Esophagus muscularis mucosa (tissue), 4 donors: Measurements from ENCODE around the gene MAS1L.

Experiments
- CTCF ChIP-seq, 3 experiments: fragments of 200-600 bp in 2 of 3; fragments of 450-650 bp in 1 of 3; sonication (generic) in 2 of 3; IDR thresholded peaks; one replicate each; pipeline ENCODE4 v1.5.1; 2017 to 2019; ENCODE audit warnings: antibody characterized with exemption in 3 of 3, mild to moderate bottlenecking in 2 of 3, moderate library complexity in 1 of 3
- EP300 ChIP-seq: sonication (generic); formaldehyde crosslinking; IDR thresholded peaks from one replicate; pipeline ENCODE4 v1.6.1; 2017; ENCODE audit warnings: antibody characterized with exemption
- POLR2A ChIP-seq: fragments of 450-650 bp; IDR thresholded peaks from one replicate; pipeline ENCODE4 v1.6.1; 2017; ENCODE audit warnings: antibody characterized with exemption, moderate library complexity, mild to moderate bottlenecking, low read depth
- POLR2AphosphoS5 ChIP-seq, 2 donors: sonication (generic); formaldehyde crosslinking; IDR thresholded peaks; one replicate each; pipeline ENCODE4 v1.6.1; 2017; ENCODE audit warnings: antibody characterized with exemption in 2 of 2

DNA sequence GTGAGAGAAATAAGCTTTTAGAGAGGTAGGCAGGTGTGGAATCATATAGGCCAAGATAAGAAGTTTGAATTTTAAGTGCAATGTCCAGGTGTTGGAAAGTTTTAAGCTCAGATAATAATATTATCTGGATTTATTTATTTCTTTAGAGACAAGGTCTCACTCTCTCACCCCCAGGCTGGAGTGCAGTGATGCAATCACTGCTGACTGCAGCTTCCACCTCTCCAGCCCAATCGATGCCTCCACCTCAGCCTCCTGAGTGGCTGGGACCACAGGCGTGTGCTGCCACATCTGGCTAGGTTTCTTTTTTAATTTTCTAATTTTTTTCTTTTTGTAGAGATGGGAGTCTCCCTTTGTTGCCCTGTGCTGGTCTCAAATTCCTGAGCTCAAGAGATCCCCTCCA, 5.5 kb upstream of the MAS1L start:
- no peak for TF ChIP-seq POLR2A
- no peak for TF ChIP-seq CTCF (IDR thresholded peaks at IDR 0.05)
- no peak for TF ChIP-seq POLR2AphosphoS5 (IDR thresholded peaks at IDR 0.05)
- no peak for TF ChIP-seq EP300
